ENCODE data around the gene CTF1. TPM values are rescaled to one million over a fixed set of nuclear protein-coding genes. Genes with fewer than 3 reads are reported as not detected.
"Not testable (repeated sequence)": the region's sequence is repeated elsewhere in the genome, so short reads cannot be mapped to it uniquely, and the experiment has no call there.

The CTF1 gene
- total RNA-seq, 1 donor from 2014 or later, result 5.2 TPM

- no peak overlapping the region for H3K9ac ChIP-seq (ENCODE audit: low read length)
- Mint-ChIP-seq H3K4me1 (ENCODE audit: low read depth, unreplicated experiment) (peaks cover 9% of the 10 kb centered on the region), H3K27me3 (ENCODE audit: low read depth, unreplicated experiment) (no peaks in the 10 kb centered on the region), H3K9me3 (ENCODE audit: unreplicated experiment) (no peaks in the 10 kb centered on the region), H3K36me3 (ENCODE audit: low read depth, unreplicated experiment) (peaks cover 18% of the 10 kb centered on the region), H3K4me3 (ENCODE audit: unreplicated experiment) (no peak overlapping the region), H3K27ac (ENCODE audit: unreplicated experiment) (no peak overlapping the region)
- no peak for TF ChIP-seq CTCF (IDR thresholded peaks at IDR 0.05; ENCODE audit: insufficient read depth, low read depth, low read length)
- TF ChIP-seq EZH2 (IDR thresholded peaks at IDR 0.05; ENCODE audit: insufficient read depth, low read length), result no peak
- H3K79me2 ChIP-seq (ENCODE audit: insufficient read depth, low read length), result peaks cover 20% of the 10 kb centered on the region
- H3K4me2 ChIP-seq (ENCODE audit: low read length), result no peak overlapping the region
- peaks cover 18% of the 10 kb centered on the region for H3K4me1 ChIP-seq (ENCODE audit: insufficient read depth, low read length)
- no peak overlapping the region for H2AFZ ChIP-seq (ENCODE audit: low read depth, low read length)
- H4K20me1 ChIP-seq (ENCODE audit: insufficient read depth, low read length), result peaks cover 6% of the 10 kb centered on the region
- H3K9me3 ChIP-seq (ENCODE audit: insufficient read depth, low read depth, low read length), result no peaks in the 10 kb centered on the region
- no peak overlapping the region for H3K27ac ChIP-seq (ENCODE audit: low read depth, low read length)
- no peak overlapping the region for H3K4me3 ChIP-seq (ENCODE audit: insufficient read depth, low read depth, low read length)
- H3K36me3 ChIP-seq (ENCODE audit: insufficient read depth, low read length), result peaks cover 18% of the 10 kb centered on the region
- FAIRE-seq, result no peak
- DNase-seq (ENCODE audit: low read depth), result no peak
- H3K27me3 ChIP-seq (ENCODE audit: insufficient read depth, low read length), result no peaks in the 10 kb centered on the region
Observed at GRCh38 chr16:30889721-30890120, 6.7 kb upstream of the CTF1 start.

- H3K4me1 ChIP-seq (ENCODE audit: insufficient read depth, low read length), result peaks cover 29% of the 10 kb centered on the region
- H3K9ac ChIP-seq (ENCODE audit: low read length); H3K4me2 ChIP-seq (ENCODE audit: low read length); H4K20me1 ChIP-seq (ENCODE audit: insufficient read depth, low read length); H3K27ac Mint-ChIP-seq (ENCODE audit: unreplicated experiment); H3K9me3 ChIP-seq (ENCODE audit: insufficient read depth, low read depth, low read length); H3K9me3 Mint-ChIP-seq (ENCODE audit: unreplicated experiment); DNase-seq (ENCODE audit: low read depth); H3K27ac ChIP-seq (ENCODE audit: low read depth, low read length); H3K27me3 Mint-ChIP-seq (ENCODE audit: low read depth, unreplicated experiment); FAIRE-seq; H3K27me3 ChIP-seq (ENCODE audit: insufficient read depth, low read length); H2AFZ ChIP-seq (ENCODE audit: low read depth, low read length); H3K4me3 ChIP-seq (ENCODE audit: insufficient read depth, low read depth, low read length): not testable (repeated sequence)
- Mint-ChIP-seq H3K4me3 (ENCODE audit: unreplicated experiment) (peak overlapping the region; percentile 50), H3K4me1 (ENCODE audit: low read depth, unreplicated experiment) (peaks cover 18% of the 10 kb centered on the region), H3K36me3 (ENCODE audit: low read depth, unreplicated experiment) (peaks cover 12% of the 10 kb centered on the region)
- peaks cover 20% of the 10 kb centered on the region for H3K79me2 ChIP-seq (ENCODE audit: insufficient read depth, low read length)
- H3K36me3 ChIP-seq (ENCODE audit: insufficient read depth, low read length), result peaks cover 14% of the 10 kb centered on the region
Observed at GRCh38 chr16:30891043-30891823, 5.2 kb upstream of the CTF1 start.

- Mint-ChIP-seq H3K4me3 (ENCODE audit: unreplicated experiment) (peak overlapping the region; percentile 88), H3K4me1 (ENCODE audit: low read depth, unreplicated experiment) (peaks cover 18% of the 10 kb centered on the region), H3K27ac (ENCODE audit: unreplicated experiment) (peak overlapping the region; percentile 62), H3K36me3 (ENCODE audit: low read depth, unreplicated experiment) (peaks cover 9% of the 10 kb centered on the region), H3K9me3 (ENCODE audit: unreplicated experiment) (no peaks in the 10 kb centered on the region), H3K27me3 (ENCODE audit: low read depth, unreplicated experiment) (no peaks in the 10 kb centered on the region)
- Histone ChIP-seq H3K36me3 (ENCODE audit: insufficient read depth, low read length) (peaks cover 8% of the 10 kb centered on the region), H3K4me2 (ENCODE audit: low read length) (peak overlapping the region; percentile 99), H3K9me3 (ENCODE audit: insufficient read depth, low read depth, low read length) (no peaks in the 10 kb centered on the region), H3K4me3 (ENCODE audit: insufficient read depth, low read depth, low read length) (peak overlapping the region; percentile 98), H4K20me1 (ENCODE audit: insufficient read depth, low read length) (peaks cover 6% of the 10 kb centered on the region), H3K9ac (ENCODE audit: low read length) (peak overlapping the region; percentile 94), H3K27me3 (ENCODE audit: insufficient read depth, low read length) (no peaks in the 10 kb centered on the region), H2AFZ (ENCODE audit: low read depth, low read length) (peak overlapping the region; percentile 93), H3K79me2 (ENCODE audit: insufficient read depth, low read length) (peaks cover 20% of the 10 kb centered on the region), H3K27ac (ENCODE audit: low read depth, low read length) (no peak overlapping the region), H3K4me1 (ENCODE audit: insufficient read depth, low read length) (peaks cover 33% of the 10 kb centered on the region)
- FAIRE-seq, result no peak
- no peak for DNase-seq (ENCODE audit: low read depth)
- TF ChIP-seq CTCF (IDR thresholded peaks at IDR 0.05; ENCODE audit: insufficient read depth, low read depth, low read length) (no peak), EZH2 (IDR thresholded peaks at IDR 0.05; ENCODE audit: insufficient read depth, low read length) (no peak)
Observed at GRCh38 chr16:30892670-30893416, 3.6 kb upstream of the CTF1 start.
